ENCODE results near the gene LTB4R.
A peak's percentile ranks its signal among the peaks of the same experiment; 100 is the strongest.

The LTB4R gene

GRCh38 chr14:24271134-24271833 is 40.0 kb upstream of the LTB4R start, which contains the start of gene RABGGTA:
RABGGTA (minus strand) TSS chr14:24271597; CDS start chr14:24271115, 482 bp downstream.
- TF ChIP-seq POLR2A (IDR thresholded peaks at IDR 0.05; ENCODE audit: low read length) = peak; percentile 81
- TF ChIP-seq GATA1 (IDR thresholded peaks at IDR 0.05; ENCODE audit: low read depth, low read length) = no peak
- DNase-seq = peak; percentile 93 to 96

- peak; percentile 52 for TF ChIP-seq POLR2A (IDR thresholded peaks at IDR 0.05; ENCODE audit: low read length)
- TF ChIP-seq GATA1 (IDR thresholded peaks at IDR 0.05; ENCODE audit: low read depth, low read length) = no peak
- DNase-seq = no peak
Observed at GRCh38 chr14:24271834-24272263, 39.5 kb upstream of the LTB4R start.

GRCh38 chr14:24272467-24272866 is 38.8 kb upstream of the LTB4R start:
- DNase-seq = no peak
- TF ChIP-seq POLR2A (IDR thresholded peaks at IDR 0.05; ENCODE audit: low read length) (no peak), GATA1 (IDR thresholded peaks at IDR 0.05; ENCODE audit: low read depth, low read length) (no peak)

DNA sequence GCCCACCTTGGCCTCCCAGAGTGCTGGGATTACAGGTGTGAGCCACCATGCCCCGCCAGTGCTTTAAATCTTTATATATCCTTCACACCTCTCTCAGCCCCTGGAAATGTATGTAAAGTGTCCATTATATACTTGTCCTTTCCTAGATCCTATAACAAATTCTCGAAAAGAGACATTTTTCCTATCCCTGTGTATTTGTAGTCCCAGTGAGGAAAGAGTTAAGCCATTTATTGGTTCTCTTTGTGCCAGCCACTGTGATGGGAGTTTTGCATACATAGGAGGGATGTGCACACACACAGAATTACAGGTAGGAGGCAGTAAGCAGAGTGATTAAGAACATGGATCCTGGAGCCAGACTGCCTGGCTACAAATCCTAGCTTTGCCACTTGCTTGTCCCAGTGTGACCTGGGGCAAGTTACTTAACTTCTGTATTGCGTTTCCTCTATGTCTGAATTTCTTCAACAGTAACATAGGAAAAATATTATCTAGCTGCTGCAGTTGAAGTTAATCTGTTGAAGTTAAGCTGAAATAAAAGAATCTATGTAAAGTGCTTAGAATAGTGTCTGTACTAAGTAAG is 37.8 kb upstream of the LTB4R start:
- TF ChIP-seq POLR2A (IDR thresholded peaks at IDR 0.05; ENCODE audit: low read length) = no peak
- no peak for TF ChIP-seq GATA1 (IDR thresholded peaks at IDR 0.05; ENCODE audit: low read depth, low read length)
- DNase-seq = peak; percentile 23

- TF ChIP-seq GATA1 (IDR thresholded peaks at IDR 0.05; ENCODE audit: low read depth, low read length) (no peak), POLR2A (IDR thresholded peaks at IDR 0.05; ENCODE audit: low read length) (no peak)
- peak; percentile 56 to 74 for DNase-seq
Observed at GRCh38 chr14:24274101-24274543, 37.2 kb upstream of the LTB4R start.

DNA sequence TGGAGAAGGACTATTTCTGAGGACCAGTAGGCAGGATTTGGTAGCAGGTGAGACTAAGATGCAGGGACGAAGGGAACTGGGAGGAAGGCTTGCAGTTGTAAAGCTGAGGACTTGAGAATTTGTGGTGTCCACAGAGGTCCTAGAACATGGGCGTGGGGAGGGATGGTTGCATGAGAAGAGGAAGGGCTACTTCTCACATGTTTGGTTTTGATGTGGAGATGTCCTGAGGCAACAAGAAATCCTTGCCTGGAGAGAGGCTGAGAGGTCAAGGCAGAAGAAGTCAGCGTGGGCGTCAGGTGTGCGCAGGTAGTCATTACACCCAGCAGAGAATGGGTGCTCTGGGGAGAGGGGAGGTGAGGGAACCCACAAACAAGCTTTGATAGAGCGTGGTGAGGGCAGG is 34.2 kb upstream of the LTB4R start:
- DNase-seq = no peak
- TF ChIP-seq POLR2A (IDR thresholded peaks at IDR 0.05; ENCODE audit: low read length) = no peak
- no peak for TF ChIP-seq GATA1 (IDR thresholded peaks at IDR 0.05; ENCODE audit: low read depth, low read length)

- no peak for DNase-seq
- TF ChIP-seq POLR2A (IDR thresholded peaks at IDR 0.05; ENCODE audit: low read length) = no peak
- TF ChIP-seq GATA1 (IDR thresholded peaks at IDR 0.05; ENCODE audit: low read depth, low read length) = no peak
Observed at GRCh38 chr14:24277606-24278321, 33.5 kb upstream of the LTB4R start.

GRCh38 chr14:24278424-24278823 is 32.9 kb upstream of the LTB4R start:
- DNase-seq = peak in 1 of 2 experiments; percentile 64

DNA sequence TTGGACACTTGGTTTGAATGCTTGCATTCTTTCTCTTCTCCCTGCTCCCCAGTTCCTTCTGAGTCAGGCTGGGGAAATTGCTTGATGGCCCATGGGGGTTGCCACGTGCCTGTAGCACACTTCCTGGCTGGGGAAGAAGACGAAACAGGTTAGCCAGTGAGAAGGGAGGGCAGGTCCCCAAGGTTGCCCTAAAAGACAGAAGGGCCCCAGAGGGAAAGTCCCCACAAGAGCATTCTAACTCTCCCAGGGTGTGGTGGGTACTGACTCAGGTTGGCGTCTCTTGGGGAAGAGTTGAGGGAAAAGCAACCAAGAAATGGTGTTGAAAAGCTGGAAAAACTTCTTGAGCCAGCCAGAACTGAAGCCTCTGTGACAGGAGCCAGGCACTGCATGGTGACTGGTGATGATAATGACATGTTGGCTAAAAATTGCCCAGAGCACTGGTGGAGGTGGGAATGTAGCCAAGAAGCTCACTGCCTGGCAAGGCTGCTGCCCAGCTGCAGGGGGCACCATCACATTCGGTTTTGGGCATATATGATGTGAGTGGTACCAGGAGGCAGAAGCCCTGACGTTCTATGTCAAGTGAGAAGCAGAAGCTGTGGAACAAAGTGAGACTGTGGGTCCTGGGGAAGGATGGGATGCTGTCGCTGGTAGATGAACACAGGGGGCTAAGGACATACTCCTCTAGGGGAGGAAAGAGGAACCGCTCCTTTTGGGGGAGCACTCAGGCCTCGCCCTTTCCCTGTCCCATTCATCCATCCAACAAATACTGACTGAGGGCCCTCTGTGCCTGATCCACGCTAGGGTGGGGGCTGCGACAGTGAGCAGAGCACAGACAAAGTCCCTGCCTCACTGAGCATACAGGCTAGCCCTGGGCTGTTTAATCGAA is 31.8 kb upstream of the LTB4R start:
- DNase-seq = no peak
- TF ChIP-seq POLR2A (IDR thresholded peaks at IDR 0.05; ENCODE audit: low read length) (no peak), GATA1 (IDR thresholded peaks at IDR 0.05; ENCODE audit: low read depth, low read length) (no peak)

More at GRCh38 chr14:24278424-24278823, 32.9 kb upstream of the LTB4R start:
- TF ChIP-seq POLR2A (IDR thresholded peaks at IDR 0.05; ENCODE audit: low read length) (no peak), GATA1 (IDR thresholded peaks at IDR 0.05; ENCODE audit: low read depth, low read length) (no peak)

- no peak for DNase-seq
Observed at GRCh38 chr14:24280797-24281460, 30.4 kb upstream of the LTB4R start.

DNA sequence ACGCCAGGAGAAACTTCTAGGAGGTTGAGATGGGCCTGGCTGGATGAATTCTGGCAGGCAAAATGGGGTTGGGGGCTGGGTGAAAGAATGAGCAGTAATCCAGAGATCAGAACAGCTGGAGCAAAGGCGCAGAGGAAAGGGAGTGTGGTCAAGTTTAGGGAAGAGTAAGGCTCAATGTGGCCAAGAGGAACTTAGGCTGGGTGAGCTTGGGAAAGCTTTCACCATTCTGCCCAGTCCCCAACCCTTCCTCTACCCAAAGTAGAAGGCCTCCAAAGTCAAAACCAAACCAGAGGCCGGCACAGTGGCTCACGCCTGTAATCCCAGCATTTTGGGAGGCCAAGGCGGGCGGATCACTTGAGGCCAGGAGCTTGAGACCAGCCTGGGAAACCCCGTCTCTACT is 29.7 kb upstream of the LTB4R start:
- TF ChIP-seq GATA1 (IDR thresholded peaks at IDR 0.05; ENCODE audit: low read depth, low read length) (no peak), POLR2A (IDR thresholded peaks at IDR 0.05; ENCODE audit: low read length) (no peak)
- no peak for DNase-seq

More at GRCh38 chr14:24280797-24281460, 30.4 kb upstream of the LTB4R start:
- TF ChIP-seq POLR2A (IDR thresholded peaks at IDR 0.05; ENCODE audit: low read length) (no peak), GATA1 (IDR thresholded peaks at IDR 0.05; ENCODE audit: low read depth, low read length) (no peak)

DNA sequence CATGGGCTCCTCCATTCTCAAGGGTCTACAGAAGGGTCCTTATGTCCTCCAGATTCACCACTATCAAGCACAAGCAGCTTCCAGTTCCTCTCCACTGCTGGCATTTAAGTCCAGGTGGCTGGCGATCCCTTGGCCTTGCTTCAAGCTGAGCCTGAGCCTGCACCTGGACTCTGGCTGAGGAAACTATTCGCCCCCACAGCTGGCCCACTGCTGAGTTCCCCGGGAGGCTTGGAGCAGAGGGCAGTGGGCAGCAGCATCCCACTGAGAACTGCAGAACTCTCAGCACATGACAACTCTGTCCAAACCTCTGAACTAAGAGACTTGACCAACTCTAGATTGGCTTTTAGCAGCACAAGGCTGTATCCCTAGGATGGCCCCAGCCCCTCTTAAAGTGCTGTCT is 28.6 kb upstream of the LTB4R start:
- no peak for DNase-seq
- TF ChIP-seq POLR2A (IDR thresholded peaks at IDR 0.05; ENCODE audit: low read length) (no peak), GATA1 (IDR thresholded peaks at IDR 0.05; ENCODE audit: low read depth, low read length) (no peak)
